Lower lobe of right lung (tissue), 2 donors: ENCODE measurements around the gene TP53I11. TPM values are rescaled to one million over a fixed set of nuclear protein-coding genes. Genes with fewer than 3 reads are reported as not detected.

Source experiments
- ATAC-seq, 2 donors: fragments of 200-7000 bp; cut with Tn5 transposase; one replicate each; pipeline ENCODE4 v1.9.1; 2020 to 2022; ENCODE audit warnings: mild to moderate bottlenecking in 2 of 2, moderate library complexity in 2 of 2
- DNase-seq: peaks from one replicate; pipeline ENCODE4 v3.0.0-alpha.2; 2020
- H3K27ac ChIP-seq: fragments of 200-600 bp; one replicate; pipeline ENCODE4 v1.8.0; 2022
- H3K27me3 ChIP-seq: fragments of 200-600 bp; one replicate; pipeline ENCODE4 v1.8.0; 2022; ENCODE audit warnings: low read depth
- H3K36me3 ChIP-seq: fragments of 200-600 bp; one replicate; pipeline ENCODE4 v1.8.0; 2022; ENCODE audit warnings: mild to moderate bottlenecking
- H3K4me1 ChIP-seq: fragments of 200-600 bp; one replicate; pipeline ENCODE4 v1.8.0; 2022
- H3K4me3 ChIP-seq: fragments of 200-600 bp; one replicate; pipeline ENCODE4 v1.8.0; 2022; ENCODE audit warnings: mild to moderate bottlenecking
- H3K9me3 ChIP-seq: fragments of 200-600 bp; one replicate; pipeline ENCODE4 v1.8.0; 2022
- CTCF ChIP-seq: fragments of 200-600 bp; IDR thresholded peaks from one replicate; pipeline ENCODE4 v1.8.0; 2022; ENCODE audit warnings: antibody characterized with exemption, mild to moderate bottlenecking
- intact Hi-C: fragments of 100-400 bp; cut with DNase I; formaldehyde crosslinking; loops from one replicate; pipeline ENCODE4 v1.11.0; 2022
- total RNA-seq: library from RNA; stranded (reverse); fragmentation: NEBNext Ultra II Directional; extraction: Animal tissue kit (Norgen Biotek cat#: 25700); gene quantifications from one replicate; pipeline ENCODE4 v1.2.1, GENCODE V29; 2021
- donor health status: DM: no; HTN: yes; CAD: no; lungs with severe emphysema.

TP53I11 gene
- total RNA-seq, 1 donor from 2014 or later: 103 TPM

- Histone ChIP-seq H3K9me3 (no peaks in the 10 kb centered on the region), H3K4me1 (peaks cover 11% of the 10 kb centered on the region), H3K4me3 (no peak overlapping the region), H3K36me3 (no peaks in the 10 kb centered on the region), H3K27me3 (no peaks in the 10 kb centered on the region), H3K27ac (no peak overlapping the region)
- TF ChIP-seq CTCF: no peak
- intact Hi-C loops: no loop called here
- no peak for ATAC-seq
- no peak for DNase-seq
These were observed 38.4 kb upstream of the TP53I11 start for GRCh38 chr11:44988981-44989635.

GRCh38 chr11:44988111-44988510 lies 37.4 kb upstream of the TP53I11 start:
- no peak for TF ChIP-seq CTCF
- intact Hi-C loops: no loop called here
- DNase-seq: no peak
- ATAC-seq: no peak
- Histone ChIP-seq H3K4me1 (peaks cover 11% of the 10 kb centered on the region), H3K27me3 (no peaks in the 10 kb centered on the region), H3K4me3 (no peak overlapping the region), H3K27ac (no peak overlapping the region), H3K9me3 (no peaks in the 10 kb centered on the region), H3K36me3 (no peaks in the 10 kb centered on the region)

- no peaks in the 10 kb centered on the region for H3K36me3 ChIP-seq
- H3K4me1 ChIP-seq: peaks cover 9% of the 10 kb centered on the region
- H3K4me3 ChIP-seq: no peak overlapping the region
- TF ChIP-seq CTCF: no peak
- H3K27me3 ChIP-seq: no peaks in the 10 kb centered on the region
- H3K9me3 ChIP-seq: no peaks in the 10 kb centered on the region
- intact Hi-C loops: no loop called here
- ATAC-seq (no peak), DNase-seq (no peak)
- no peak overlapping the region for H3K27ac ChIP-seq
These were observed 36.8 kb upstream of the TP53I11 start for GRCh38 chr11:44987506-44987905.

- Histone ChIP-seq H3K27me3 (no peaks in the 10 kb centered on the region), H3K4me3 (no peak overlapping the region), H3K9me3 (no peaks in the 10 kb centered on the region), H3K4me1 (no peaks in the 10 kb centered on the region), H3K27ac (no peak overlapping the region), H3K36me3 (no peaks in the 10 kb centered on the region)
- DNase-seq (no peak), ATAC-seq (no peak)
- intact Hi-C loops: no loop called here
- TF ChIP-seq CTCF: no peak
These were observed 35.6 kb upstream of the TP53I11 start for GRCh38 chr11:44986315-44986714.

GRCh38 chr11:44985721-44986120 lies 35.0 kb upstream of the TP53I11 start:
- Histone ChIP-seq H3K27me3 (no peaks in the 10 kb centered on the region), H3K4me1 (peaks cover 6% of the 10 kb centered on the region), H3K27ac (no peak overlapping the region), H3K9me3 (no peaks in the 10 kb centered on the region), H3K4me3 (no peak overlapping the region), H3K36me3 (no peaks in the 10 kb centered on the region)
- ATAC-seq (no peak), DNase-seq (no peak)
- no peak for TF ChIP-seq CTCF
- intact Hi-C loops: no loop called here

GRCh38 chr11:44983786-44984185 lies 33.1 kb upstream of the TP53I11 start:
- H3K4me3 ChIP-seq: no peak overlapping the region
- DNase-seq: no peak
- intact Hi-C loops: no loop called here

More at GRCh38 chr11:44983786-44984185, 33.1 kb upstream of the TP53I11 start:
- no peak for TF ChIP-seq CTCF
- Histone ChIP-seq H3K36me3 (no peaks in the 10 kb centered on the region), H3K27me3 (no peaks in the 10 kb centered on the region), H3K9me3 (no peaks in the 10 kb centered on the region), H3K27ac (no peak overlapping the region), H3K4me1 (peaks cover 25% of the 10 kb centered on the region)
- no peak for ATAC-seq
